SU-DHL-6 (cell line): Measurements from ENCODE around the gene RAB31.

Experiments used
- CTCF ChIP-seq: fragments of 200-600 bp; sonication (generic); IDR thresholded peaks from one replicate; pipeline ENCODE4 v1.5.1; 2017; ENCODE audit warnings: antibody characterized with exemption, mild to moderate bottlenecking, low read length, moderate library complexity; ENCODE audit not compliant: insufficient read depth, poor library complexity, severe bottlenecking
- EZH2phosphoT487 ChIP-seq: fragments of 200-600 bp; sonication (generic), shearing (Covaris generic); conservative IDR thresholded peaks from 2 replicates; pipeline ENCODE4 v1.6.1; 2018; ENCODE audit warnings: mild to moderate bottlenecking, antibody characterized with exemption, low read length, moderate library complexity, mixed read lengths

GRCh38 chr18:9734189-9734588 is 26.1 kb downstream of the RAB31 start:
- TF ChIP-seq CTCF (no peak), EZH2phosphoT487 (no peak)
